ENCODE measurements around the gene CFAP43. TPM values are rescaled to one million over a fixed set of nuclear protein-coding genes. Genes with fewer than 3 reads are reported as not detected.

Gene CFAP43
- total RNA-seq, 1 experiment from 2014 or later: 0.44 TPM

GRCh38 chr10:104247513-104248146 lies 15.5 kb upstream of the CFAP43 start:
- no TSS peak for BruUV-seq (replicated peaks)
- no peak for ATAC-seq

DNA sequence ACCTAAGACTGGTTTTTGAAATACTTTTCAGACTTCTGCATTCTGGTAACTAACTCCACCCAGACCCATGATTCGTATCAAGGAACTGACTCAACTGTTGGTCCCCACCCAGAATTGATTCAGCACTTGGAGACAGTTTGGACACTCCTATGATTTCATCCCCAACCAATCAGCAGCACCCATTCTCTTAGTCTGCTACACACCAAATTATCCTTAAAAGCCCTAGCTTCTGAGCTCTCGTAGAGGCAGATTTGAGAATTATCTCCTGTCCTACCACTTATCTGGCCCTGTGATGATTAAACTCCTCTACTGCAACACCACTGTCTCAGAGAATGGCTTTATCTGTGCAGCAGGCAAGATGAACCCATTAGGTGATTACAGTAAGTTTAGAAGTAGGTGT lies 14.8 kb upstream of the CFAP43 start:
- intact Hi-C loops (cut with micrococcal nuclease): no loop called here
- no peaks in the 10 kb centered on the region for H3F3A ChIP-seq (ENCODE audit: low read length, unreplicated experiment)
- no peaks in the 10 kb centered on the region for H3K4me1 ChIP-seq (ENCODE audit: insufficient read depth, low read length)
- H3K27me3 ChIP-seq (ENCODE audit: low read length): no peaks in the 10 kb centered on the region
- H3K36me3 ChIP-seq (ENCODE audit: low read depth, low read length): no peaks in the 10 kb centered on the region
- no peak overlapping the region for H3K4me2 ChIP-seq (ENCODE audit: low read length)
- ChIA-PET CTCF (no interaction called here), POLR2A (ENCODE audit: unreplicated experiment) (no interaction called here)
- no peaks in the 10 kb centered on the region for H3K9me3 ChIP-seq (ENCODE audit: low read length)
- no peak overlapping the region for H3K27ac ChIP-seq (ENCODE audit: low read length)
- no peaks in the 10 kb centered on the region for H3K79me2 ChIP-seq (ENCODE audit: low read length)
- H3K4me3 ChIP-seq (ENCODE audit: low read length): no peak overlapping the region
- no peak for TF ChIP-seq EZH2 (IDR thresholded peaks at IDR 0.05; ENCODE audit: low read length, unreplicated experiment)
- no peak for TF ChIP-seq EZH2phosphoT487 (IDR thresholded peaks at IDR 0.05; ENCODE audit: borderline replicate concordance, low read length)
- no peak for TF ChIP-seq CTCF (conservative IDR thresholded peaks at IDR 0.05; ENCODE audit: low read depth, low read length)
- H3K9ac ChIP-seq (ENCODE audit: low read length): no peak overlapping the region
- H3K9me2 ChIP-seq (replicated peaks; ENCODE audit: low read length): no peaks in the 10 kb centered on the region
- H4K20me1 ChIP-seq (ENCODE audit: low read length): no peaks in the 10 kb centered on the region
- ATAC-seq (no peak), DNase-seq (peak; percentile 9)
- BruUV-seq (replicated peaks): no TSS peak
- no peak overlapping the region for H2AFZ ChIP-seq (ENCODE audit: low read length)

More at GRCh38 chr10:104247513-104248146, 15.5 kb upstream of the CFAP43 start:
- no peak overlapping the region for H3K4me2 ChIP-seq (ENCODE audit: low read length)
- intact Hi-C loops (cut with micrococcal nuclease): no loop called here
- ChIA-PET POLR2A (ENCODE audit: unreplicated experiment) (no interaction called here), CTCF (no interaction called here)
- no peak overlapping the region for H3K9ac ChIP-seq (ENCODE audit: low read length)
- no peak overlapping the region for H3K27ac ChIP-seq (ENCODE audit: low read length)
- H3K79me2 ChIP-seq (ENCODE audit: low read length): no peaks in the 10 kb centered on the region
- no peaks in the 10 kb centered on the region for H3K9me2 ChIP-seq (replicated peaks; ENCODE audit: low read length)
- no peaks in the 10 kb centered on the region for H3K27me3 ChIP-seq (ENCODE audit: low read length)
- no peak for TF ChIP-seq CTCF (conservative IDR thresholded peaks at IDR 0.05; ENCODE audit: low read depth, low read length)
- TF ChIP-seq EZH2 (IDR thresholded peaks at IDR 0.05; ENCODE audit: low read length, unreplicated experiment): no peak
- no peak for TF ChIP-seq EZH2phosphoT487 (IDR thresholded peaks at IDR 0.05; ENCODE audit: borderline replicate concordance, low read length)
- H2AFZ ChIP-seq (ENCODE audit: low read length): no peak overlapping the region
- H3F3A ChIP-seq (ENCODE audit: low read length, unreplicated experiment): no peaks in the 10 kb centered on the region
- H3K4me1 ChIP-seq (ENCODE audit: insufficient read depth, low read length): no peaks in the 10 kb centered on the region
- no peak for DNase-seq
- no peaks in the 10 kb centered on the region for H4K20me1 ChIP-seq (ENCODE audit: low read length)
- H3K36me3 ChIP-seq (ENCODE audit: low read depth, low read length): no peaks in the 10 kb centered on the region
- H3K4me3 ChIP-seq (ENCODE audit: low read length): no peak overlapping the region
- no peaks in the 10 kb centered on the region for H3K9me3 ChIP-seq (ENCODE audit: low read length)

- TF ChIP-seq EZH2phosphoT487 (IDR thresholded peaks at IDR 0.05; ENCODE audit: borderline replicate concordance, low read length) (no peak), EZH2 (IDR thresholded peaks at IDR 0.05; ENCODE audit: low read length, unreplicated experiment) (no peak), CTCF (conservative IDR thresholded peaks at IDR 0.05; ENCODE audit: low read depth, low read length) (no peak)
- intact Hi-C loops (cut with micrococcal nuclease): no loop called here
- Histone ChIP-seq H3K9ac (ENCODE audit: low read length) (no peak overlapping the region), H3K4me3 (ENCODE audit: low read length) (no peak overlapping the region), H2AFZ (ENCODE audit: low read length) (no peak overlapping the region), H3K9me3 (ENCODE audit: low read length) (no peaks in the 10 kb centered on the region), H3K36me3 (ENCODE audit: low read depth, low read length) (no peaks in the 10 kb centered on the region), H3F3A (ENCODE audit: low read length, unreplicated experiment) (no peaks in the 10 kb centered on the region), H3K9me2 (replicated peaks; ENCODE audit: low read length) (no peaks in the 10 kb centered on the region), H3K79me2 (ENCODE audit: low read length) (no peaks in the 10 kb centered on the region), H3K27me3 (ENCODE audit: low read length) (no peaks in the 10 kb centered on the region), H3K4me1 (ENCODE audit: insufficient read depth, low read length) (no peaks in the 10 kb centered on the region), H3K27ac (ENCODE audit: low read length) (no peak overlapping the region), H3K4me2 (ENCODE audit: low read length) (no peak overlapping the region), H4K20me1 (ENCODE audit: low read length) (no peaks in the 10 kb centered on the region)
- ChIA-PET CTCF (no interaction called here), POLR2A (ENCODE audit: unreplicated experiment) (no interaction called here)
- BruUV-seq (replicated peaks): no TSS peak
- ATAC-seq (no peak), DNase-seq (no peak)
Measured at GRCh38 chr10:104245066-104245632, 13.0 kb upstream of the CFAP43 start.

Measured in PC-3 (cell line).